Activated CD4-positive, alpha-beta T cell treated with anti-CD3 and anti-CD28 coated beads for 1 hour (primary cell): ENCODE measurements around the gene LUC7L2.
"Not testable (repeated sequence)": the region's sequence is repeated elsewhere in the genome, so short reads cannot be mapped to it uniquely, and the experiment has no call there.

Source experiments
- DNase-seq: peaks from one replicate; pipeline ENCODE4 v3.0.0-alpha.2; 2020

Gene LUC7L2, protein sequence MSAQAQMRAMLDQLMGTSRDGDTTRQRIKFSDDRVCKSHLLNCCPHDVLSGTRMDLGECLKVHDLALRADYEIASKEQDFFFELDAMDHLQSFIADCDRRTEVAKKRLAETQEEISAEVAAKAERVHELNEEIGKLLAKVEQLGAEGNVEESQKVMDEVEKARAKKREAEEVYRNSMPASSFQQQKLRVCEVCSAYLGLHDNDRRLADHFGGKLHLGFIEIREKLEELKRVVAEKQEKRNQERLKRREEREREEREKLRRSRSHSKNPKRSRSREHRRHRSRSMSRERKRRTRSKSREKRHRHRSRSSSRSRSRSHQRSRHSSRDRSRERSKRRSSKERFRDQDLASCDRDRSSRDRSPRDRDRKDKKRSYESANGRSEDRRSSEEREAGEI

DNA sequence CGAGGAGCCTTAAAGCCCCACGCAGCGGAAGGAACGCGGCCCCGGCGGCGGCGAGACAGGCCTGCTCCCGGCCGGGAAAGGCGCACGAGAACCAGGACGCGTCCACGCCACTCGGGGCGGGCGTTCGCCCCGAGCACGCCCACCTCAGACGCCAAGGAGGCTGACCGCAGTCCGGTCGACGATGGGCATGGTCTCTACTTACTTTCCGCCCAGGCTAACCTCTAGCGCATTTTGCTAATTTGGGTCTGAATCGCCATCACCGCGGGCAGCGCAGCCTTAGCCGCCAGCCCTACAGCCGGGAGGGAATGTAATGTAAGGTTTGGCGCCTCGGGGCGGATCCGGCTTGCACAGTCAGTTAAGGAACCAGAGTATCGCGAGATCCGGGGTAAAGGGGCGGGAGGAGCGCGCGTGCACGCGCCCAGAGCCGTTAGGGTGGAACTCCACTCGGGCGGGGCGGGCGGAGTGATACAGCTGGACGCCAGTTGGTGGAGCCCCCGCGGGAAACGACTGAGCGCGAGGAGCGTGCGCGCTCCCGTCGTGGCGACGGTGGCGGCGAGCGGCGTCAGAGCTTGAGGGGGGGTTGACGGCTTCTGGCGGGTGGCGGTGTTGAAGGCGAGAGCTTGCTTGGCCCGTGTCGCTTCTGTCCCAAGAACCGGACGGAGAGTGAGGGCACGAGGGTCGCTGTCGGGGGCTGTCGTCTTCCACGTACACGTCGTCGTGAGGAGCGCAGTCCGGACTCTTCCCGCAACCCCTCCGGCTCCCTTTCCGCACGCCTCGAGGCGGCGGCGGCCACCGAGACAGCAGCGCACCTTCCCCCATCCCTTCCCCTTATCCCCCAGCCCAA lies at the start of gene LUC7L2:
Gene LUC7L2 (plus strand): TSS at position 529 of the 844 bp plus-strand sequence. CDS start 368 bp downstream, outside the sequence.
- DNase-seq, result peak; percentile 99

DNA sequence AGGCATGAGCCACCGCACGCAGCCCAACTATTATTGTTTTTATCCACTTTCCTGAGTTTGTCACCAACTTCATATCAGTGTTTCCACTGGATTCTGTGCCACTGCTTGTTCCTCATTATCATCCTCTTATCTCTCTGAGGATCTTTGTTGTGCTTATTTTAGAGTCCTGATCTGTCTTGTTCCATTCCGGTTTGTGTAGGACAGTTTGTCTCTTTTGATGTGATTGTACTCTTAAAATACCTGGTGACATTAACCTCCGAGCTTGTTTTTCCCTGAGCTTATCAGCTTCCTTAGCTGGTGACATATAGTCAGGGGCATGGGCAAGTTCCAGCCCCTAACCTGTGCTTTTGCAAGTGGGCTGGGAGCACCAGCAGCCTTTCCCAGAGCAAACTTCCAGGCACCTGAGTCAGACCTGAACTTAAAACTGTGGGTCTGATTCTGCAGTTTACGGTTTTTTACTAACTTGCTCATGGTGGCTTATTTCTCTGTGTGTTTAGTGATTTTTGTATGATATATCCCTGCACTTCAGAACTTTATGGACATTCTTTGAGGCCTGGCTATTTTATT lies 41.7 kb upstream of the LUC7L2 start:
- no peak for DNase-seq

DNA sequence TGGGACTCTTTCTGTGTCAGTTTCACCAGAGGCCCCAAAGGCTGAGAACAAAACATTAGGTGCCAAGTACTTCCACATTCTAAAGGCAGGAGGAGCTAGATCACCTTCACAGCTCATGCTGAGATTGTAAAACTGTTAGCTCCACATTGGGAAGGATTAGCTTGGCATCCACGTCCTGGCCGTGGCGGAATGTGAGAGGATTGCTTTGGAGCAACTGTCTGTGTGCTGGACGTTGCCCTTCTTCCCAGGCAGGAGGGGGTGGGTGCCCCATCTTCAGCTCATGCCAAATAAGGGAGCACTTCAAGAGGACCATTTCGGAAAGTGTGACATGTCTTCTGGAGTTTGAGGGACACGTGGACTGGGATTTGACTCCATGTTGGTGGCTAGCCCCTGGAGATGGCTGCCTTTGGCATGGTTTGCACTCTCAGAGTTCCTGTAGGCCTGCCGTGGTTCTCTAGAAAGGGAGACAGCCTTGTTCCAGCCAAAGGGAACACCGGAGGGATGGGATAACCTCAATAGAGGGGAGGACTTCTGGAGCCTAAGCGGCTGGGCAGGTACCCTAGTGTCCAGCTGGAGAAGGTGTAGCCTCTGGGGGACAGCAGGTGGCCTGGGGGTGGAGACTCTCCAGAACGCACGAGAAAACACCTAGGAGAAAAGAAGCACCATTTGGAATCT lies 38.5 kb upstream of the LUC7L2 start:
- no peak for DNase-seq

DNA sequence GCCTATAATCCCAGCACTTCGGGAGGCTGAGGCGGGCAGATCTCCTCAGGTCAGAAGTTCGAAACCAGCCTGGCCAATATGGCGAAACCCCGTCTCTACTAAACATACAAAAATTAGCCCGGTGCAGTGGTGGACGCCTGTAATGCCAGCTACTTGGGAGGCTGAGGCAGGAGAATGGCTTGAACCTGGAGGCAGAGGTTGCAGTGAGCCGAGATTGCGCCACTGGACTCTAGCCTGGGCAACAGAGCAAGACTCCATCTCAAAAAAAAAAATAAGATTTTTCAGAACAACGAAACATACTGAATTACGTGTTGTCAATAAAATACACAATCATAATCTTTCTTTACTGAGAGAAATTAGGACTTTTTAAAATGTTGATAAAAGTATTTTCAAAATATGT lies 35.0 kb upstream of the LUC7L2 start:
- not testable (repeated sequence) for DNase-seq

DNA sequence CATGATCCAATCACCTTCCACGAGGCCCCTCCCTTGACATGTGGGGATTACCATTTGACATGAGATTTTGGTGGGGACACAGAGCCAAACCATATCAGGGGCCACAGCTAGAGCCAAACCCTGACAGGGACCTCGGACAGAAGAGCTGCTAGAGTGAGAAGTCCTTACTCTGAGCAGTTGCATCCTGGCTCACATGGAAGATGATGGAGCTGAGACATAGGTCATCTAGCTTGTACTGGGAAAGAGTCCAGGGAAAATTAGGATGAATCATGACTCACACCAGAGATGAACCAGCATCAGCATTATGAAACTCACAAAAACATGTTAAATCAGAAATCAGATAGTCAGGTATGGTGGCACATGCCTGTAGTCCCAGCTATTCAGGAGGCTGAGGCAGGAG lies 31.3 kb upstream of the LUC7L2 start:
- DNase-seq, result no peak

DNA sequence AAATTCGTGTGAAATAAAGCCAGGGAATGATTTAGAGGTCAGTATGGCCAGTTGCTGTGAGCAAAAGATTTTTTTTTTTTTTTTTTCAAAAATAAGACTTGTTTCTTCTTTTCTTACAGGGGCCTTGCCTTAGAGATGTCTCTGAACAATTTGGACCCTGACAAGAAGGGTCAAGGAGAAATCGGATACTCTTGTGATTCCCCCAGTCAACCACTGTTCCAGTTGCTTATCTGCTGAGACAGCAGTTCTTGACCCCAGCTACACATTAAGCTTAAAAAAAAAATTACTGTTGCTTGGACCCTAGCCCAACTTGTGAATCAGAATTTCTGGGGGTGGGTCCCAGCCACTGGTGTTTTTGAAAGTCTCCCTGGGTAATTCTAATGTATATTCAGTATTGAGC lies 30.6 kb upstream of the LUC7L2 start:
- no peak for DNase-seq

DNA sequence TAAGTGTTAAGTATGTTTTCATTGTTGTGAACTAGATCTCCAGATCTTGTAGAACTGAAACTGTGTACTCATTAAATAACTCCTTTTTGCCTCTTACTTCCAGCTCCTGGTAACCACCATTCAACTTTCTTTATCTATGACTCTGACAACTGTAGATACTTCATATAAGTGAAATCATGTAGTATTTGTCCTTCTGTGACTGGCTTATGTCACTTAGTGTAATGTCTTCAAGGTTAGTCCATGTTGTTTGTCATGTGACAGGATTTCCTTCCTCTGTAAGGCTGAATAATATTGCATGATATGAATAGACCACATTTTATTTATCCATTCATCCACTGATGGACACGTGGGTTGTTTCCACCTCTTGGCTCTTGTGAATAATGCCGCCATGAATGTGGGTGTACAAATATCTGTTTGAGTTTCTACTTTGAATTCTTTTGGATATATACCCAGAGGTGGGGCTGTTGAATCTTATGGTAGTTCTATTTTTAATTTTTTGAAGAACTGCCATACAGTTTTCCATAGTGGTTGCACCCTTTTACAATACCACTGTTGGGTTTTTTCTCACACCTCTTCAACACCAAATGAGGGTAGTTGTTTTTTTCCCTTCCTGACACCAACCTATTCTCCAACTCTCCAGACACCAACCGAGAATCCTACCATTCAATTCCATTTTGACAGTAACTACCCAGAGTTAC lies 29.2 kb upstream of the LUC7L2 start:
- no peak for DNase-seq

DNA sequence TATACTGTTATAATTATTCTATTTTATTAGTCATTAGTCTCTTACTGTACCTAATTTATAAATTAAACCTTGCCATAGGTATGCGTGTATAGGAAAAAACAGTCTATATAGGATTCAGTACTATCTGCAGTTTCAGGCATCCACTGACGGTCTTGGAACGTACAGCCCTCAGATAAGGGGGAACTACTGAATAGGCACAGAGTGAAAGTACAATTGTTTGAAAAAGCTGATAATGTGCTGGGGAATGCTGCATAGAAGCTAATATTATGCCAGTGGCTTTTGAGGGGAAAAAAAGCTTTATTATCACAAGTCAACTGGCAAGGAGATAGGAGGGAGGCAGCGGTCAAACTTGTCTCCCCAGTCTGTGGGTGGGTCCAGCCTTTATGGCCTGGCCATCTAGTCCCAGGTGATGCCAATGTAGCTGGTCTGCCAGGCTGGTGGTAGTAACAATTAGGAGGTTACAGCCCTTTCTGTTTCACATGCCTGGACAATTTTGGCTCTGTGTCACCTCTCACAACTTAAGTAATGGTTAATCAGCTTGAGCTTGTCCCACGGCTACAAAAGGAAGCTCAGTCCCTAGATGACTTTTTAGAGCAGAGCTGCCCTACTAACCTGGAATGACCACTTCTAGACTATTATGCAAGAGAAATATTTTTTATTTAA lies 26.9 kb upstream of the LUC7L2 start:
- DNase-seq, result no peak

DNA sequence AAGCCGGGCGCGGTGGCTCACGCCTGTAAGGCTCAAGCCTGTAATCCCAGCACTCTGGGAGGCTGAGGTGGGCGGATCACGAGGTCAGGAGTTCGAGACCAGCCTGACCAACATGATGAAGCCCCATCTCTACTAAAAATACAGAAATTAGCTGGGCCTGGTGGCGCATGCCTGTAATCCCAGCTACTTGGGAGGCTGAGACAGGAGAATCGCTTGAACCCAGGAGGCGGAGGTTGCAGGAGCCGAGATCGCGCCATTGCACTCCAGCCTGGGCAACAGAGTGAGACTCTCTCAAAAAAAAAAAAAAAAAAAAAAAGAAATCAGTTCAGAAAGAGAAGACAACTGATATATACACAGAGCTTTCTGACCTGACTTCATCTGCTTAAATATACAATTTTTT lies 26.3 kb upstream of the LUC7L2 start:
- not testable (repeated sequence) for DNase-seq

DNA sequence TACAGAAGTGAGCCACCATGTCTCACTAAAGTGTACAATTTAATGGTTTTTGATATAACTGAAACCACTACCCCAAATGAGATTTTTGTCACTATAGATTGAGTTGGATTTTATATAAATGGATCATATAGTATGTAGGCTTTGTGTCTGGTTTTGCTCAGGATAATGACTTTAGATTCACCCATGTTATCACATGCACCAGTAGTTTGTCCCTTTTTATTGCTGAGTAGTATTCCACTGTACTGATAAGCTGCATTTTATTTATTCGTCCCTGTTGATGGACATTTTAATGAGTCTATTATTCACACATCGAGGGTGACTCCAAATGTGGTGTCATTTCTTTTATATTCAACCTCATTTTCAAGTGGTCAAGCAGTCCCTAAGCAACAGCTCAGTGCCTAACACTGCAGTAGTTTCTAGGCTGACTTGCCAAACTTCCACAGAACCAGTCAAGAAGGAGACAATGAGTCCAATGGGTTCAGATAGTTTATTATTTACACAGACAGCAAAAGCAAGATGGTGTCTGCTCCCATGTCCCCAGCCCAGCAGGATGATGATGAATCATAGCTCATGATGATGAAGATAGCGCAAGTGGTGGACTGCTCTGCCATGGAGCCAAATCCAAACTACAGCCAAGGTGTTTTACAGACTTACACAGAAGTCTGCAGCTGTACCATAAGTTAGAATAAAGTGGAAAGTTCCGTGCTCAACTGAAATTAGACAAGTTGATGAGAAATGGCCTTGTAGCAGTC lies 25.1 kb upstream of the LUC7L2 start:
- DNase-seq, result no peak

DNA sequence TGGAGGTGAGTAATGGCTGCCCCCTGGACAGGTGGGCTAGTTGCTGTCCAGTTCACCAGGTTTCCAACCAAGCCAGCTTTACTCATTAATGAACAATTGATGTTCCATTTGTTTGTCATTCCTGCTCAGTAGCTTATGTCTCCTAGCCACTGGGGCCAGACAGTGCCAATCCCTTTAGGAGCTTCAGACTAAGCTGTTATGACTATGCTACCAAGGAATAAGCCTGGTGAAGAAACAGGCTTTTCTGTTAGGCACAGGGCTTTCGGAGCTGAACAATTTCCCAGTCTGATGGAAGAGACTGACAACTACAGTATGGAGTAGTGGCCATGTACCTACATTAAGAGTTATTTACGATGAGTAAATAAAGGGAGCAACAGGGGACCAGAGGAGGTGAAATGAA lies 20.7 kb upstream of the LUC7L2 start:
- no peak for DNase-seq

DNA sequence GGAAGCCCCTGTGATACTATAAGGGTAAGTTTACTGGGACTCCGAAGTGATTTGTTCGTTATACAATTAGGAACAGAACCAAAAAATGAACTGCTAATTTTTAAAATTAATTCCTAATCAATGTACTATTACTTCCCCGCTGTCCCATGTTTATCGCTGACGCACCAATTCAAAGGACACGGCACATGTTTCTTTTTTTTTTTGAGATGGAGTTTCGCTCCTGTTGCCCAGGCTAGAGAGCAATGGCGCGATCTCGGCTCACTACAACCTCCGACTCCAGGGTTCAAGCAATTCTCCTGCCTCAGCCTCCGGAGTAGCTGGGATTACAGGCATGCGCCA lies 20.0 kb upstream of the LUC7L2 start:
- no peak for DNase-seq

DNA sequence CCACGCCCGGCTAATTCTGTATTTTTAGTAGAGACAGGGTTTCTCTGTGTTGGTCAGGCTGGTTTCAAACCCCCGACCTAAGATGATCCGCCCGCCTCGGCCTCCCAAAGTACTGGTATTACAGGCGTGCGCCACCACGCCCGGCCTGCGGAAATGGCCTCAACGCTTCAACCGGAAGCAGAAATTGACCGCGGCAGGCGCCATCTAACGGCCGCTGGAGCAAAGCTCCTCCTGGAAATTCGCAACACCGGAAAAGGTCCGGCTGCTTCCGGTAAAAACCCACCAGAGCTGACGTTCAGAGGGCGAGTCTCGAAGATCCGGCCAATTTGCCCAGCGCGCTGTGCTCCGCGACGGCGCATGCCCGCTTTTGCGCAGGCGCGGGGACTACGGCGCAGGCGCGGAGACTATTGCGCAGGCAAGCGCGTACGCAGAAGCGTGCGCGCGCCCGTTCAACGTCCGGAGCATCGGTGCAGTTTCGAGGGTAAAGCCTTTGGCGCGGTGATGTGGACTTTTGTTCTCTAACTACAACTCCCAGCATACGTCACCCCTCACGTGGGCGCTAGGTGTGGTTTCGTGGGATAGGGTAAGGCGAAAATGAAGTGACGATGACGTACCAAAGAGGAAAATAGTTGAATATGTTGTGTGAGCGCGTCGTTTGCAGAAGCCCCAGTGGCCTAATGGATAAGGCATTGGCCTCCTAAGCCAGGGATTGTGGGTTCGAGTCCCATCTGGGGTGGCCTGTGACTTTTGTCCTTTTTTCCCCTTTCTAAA lies 19.5 kb upstream of the LUC7L2 start:
- peak; percentile 98 for DNase-seq

DNA sequence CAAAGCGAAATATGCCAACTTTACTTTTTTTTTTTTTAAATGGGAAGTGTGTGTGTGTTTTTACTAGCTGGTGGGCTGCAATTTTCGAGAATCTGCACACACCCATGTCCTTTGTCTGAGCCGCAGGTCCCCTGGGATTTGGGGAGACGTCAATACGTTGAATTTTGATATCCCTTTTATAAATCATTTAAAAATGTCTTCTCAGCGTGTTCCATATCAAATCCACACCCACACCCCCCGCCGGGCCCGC lies 19.0 kb upstream of the LUC7L2 start:
- no peak for DNase-seq

DNA sequence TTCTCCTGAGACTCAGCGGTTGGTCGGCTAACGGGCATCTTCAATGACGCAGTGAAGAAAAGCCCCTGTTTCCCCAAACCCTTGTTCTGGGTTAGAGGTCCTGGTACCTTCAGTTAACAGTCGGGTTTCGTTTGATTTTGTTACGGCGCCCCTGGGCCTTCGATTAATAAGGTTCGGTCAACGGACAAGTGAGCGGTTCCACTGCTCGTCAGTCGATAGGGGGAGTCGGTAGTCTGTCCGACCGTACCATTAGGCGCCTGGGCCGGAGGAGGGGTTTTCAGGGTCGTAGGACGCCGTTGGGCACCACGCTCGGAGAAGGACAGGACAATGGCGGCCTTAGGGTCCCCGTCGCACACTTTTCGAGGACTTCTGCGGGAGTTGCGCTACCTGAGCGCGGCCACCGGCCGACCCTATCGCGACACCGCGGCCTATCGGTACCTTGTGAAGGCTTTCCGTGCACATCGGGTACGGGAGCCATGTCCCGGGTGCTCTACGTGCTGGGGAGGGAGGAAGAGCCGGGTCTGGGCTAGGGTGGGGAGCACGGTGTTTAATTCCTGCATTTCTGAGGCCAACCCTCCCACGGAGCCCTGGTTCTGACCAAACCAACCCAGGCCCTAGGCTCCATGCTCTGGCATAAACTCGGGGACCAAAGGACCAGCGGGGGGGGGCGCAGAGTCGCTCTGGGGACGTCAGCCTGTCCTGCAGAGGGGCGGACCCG lies 18.5 kb upstream of the LUC7L2 start, which contains the start of gene FMC1:
Gene FMC1 (plus strand): TSS at position 280 of the 718 bp plus-strand sequence. CDS start 48 bp downstream, at position 328.
- peak; percentile 70 for DNase-seq

DNA sequence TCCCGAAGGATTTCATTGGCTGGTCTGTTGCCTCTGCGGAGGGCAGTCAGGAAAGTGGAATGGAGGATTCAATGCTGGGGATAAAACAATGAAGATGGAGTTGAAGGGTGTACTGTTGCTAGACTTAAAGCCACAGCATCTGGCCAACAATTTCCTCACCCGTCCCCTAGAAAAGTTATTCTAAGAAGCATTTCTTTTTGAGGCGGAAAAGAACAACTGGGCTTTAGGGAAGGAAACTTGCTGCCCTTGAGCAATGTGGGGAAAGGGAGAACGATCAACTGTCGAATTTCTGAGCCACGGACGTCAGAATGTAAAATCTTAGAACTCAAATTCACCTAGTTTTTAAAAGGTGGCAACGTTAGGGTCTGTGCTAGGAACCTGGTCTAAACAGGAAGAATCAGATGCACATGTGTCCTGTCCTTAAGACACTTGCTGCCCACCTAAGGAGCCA lies 17.9 kb upstream of the LUC7L2 start:
- no peak for DNase-seq

DNA sequence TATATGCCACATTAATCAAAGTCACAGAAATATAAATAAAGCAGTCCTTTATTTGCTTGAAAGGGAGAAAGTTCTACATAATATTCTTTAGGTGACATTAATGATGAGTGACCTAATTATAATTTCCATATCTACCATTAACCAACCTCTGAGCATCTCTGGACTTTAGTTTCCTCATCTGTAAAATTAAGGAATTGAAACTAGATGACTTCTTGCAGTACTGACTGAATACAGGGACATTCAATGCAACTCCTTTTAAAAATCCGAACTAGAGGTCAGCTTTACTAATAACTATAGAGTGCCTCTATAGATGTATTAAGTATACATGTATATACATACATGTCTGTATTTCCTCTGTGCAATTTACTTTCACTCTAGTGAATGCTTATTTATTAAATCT lies 14.7 kb upstream of the LUC7L2 start:
- DNase-seq, result no peak

DNA sequence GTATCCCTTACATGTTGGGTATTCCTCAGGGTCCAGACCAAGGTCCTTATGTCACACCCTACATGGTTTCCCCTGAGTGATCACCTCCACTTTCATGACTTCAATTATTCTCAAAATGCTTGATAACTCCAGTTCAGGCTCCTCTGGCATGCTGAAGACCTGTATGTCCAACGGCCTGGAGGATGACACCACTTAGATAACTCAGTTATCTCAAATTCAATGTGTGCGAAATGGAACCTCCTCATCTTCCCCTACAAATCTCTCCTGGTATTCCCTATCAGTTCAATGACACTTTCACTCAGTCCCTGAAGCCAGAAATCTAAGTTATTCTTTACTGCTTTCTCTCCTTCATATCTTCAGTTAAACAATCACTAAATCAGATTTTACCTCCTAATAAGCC lies 8.7 kb upstream of the LUC7L2 start:
- DNase-seq, result no peak

DNA sequence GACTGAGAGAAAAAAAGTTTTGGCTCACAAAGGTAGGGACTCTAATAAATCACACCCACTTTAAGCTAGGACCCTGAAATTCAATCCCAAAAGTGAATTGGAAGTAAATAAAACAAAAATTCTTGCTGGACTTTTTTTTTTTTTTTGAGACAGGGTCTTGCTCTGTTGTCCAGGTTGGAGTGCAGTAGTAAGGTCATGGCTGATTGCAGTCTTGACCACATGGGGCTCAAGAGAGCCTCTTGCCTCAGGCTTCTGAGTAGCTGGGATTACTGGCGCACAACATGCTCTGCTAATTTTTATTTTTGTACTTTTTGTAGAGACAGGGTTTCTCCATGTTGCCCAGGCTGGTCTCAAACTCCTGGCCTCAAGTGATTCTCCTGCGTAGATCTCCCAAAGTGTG lies 5.0 kb upstream of the LUC7L2 start:
- DNase-seq, result no peak

DNA sequence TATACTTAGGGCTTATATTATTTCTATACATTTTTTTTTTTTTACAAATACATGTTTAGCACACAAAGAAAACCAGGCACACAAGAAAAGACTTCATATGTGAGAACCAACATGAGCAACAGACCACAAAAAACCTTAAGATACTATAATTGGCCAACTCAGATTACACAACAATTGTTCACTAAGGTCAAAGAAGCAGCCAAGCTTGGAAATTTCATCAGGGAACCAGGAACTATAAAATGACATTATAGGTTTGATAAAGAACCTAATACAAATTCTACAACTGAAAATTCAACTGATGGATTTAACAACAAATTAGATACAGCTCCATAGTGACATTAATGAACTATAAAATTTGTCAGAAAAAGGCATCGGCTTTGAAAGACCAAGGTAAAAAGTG lies 4.4 kb upstream of the LUC7L2 start:
- no peak for DNase-seq
